Skin of body (tissue), 2 donors: ENCODE measurements around the gene SCD5. TPM values are rescaled to one million over a fixed set of nuclear protein-coding genes. Genes with fewer than 3 reads are reported as not detected.

Experiments used
- DNase-seq: peaks from one replicate; lab custom pipeline; 2025; lab: John Stamatoyannopoulos, UW
- total RNA-seq: library from RNA; depleted of rRNA; stranded (reverse); fragments of >200 nt; gene quantifications from one replicate; pipeline ENCODE4 v1.2.3, GENCODE V29; 2014

The SCD5 gene
- total RNA-seq, 1 donor from 2014 or later = 15.5 TPM

GRCh38 chr4:82733636-82734035 lies 65.0 kb downstream of the SCD5 start:
- DNase-seq = no peak

DNA sequence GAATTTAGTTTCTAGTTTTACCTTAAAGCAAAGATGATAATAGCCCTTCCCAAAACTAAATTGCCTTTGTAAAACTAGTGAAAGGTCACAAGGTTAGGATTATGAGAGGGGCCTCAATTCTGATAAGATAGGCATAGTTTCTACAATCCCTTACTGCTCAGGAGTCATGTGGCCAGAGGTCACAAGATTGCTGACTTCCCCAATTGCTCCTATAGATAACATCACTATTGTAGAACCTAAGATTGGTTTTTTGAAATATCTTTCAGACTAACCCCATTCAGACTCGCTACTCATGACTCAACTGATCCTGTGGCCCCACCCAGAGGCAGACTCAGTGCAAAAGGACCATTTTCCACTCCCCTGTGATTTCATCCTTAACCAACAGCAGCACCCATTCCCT lies 70.3 kb downstream of the SCD5 start:
- DNase-seq = no peak

- no peak for DNase-seq
Observed at GRCh38 chr4:82726596-82726995, 72.0 kb downstream of the SCD5 start.

GRCh38 chr4:82721819-82722423 lies 76.7 kb downstream of the SCD5 start:
- no peak for DNase-seq

DNA sequence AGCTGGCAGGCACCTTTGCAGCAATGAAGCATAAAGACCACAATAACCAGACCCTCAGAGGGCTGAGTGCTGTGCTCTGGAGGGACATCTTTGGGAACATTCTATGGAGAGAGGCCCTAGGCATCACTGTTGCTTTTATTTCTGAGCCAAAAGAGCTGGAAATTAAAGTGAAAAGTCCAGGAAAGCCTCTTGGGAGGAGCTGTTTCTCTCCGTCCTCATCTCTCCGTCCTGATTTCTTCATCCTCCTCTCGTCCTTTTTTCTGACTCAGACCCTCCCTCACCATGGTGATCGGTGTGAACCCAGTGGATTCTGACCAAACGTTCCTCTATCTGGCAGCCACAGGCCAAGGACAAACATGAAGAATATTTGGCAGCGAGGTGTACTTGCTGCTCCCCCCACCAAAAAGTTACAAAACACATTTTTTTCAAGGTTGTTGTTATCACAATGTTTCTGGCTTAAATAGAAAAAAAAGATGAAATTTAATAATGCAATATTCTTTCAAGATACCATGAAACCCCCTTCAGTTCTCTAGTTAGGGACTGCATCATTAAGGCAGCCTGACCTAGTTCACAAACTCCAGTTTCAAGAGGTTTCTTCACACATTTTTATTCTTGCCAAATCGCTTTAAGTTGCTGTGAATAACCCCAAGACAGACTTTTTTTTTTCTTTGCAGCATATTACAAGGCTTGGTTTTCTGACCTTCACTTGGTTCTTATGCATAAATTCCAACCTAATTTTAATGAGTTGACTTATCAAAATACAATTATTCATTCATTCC lies 80.2 kb downstream of the SCD5 start:
- no peak for DNase-seq

- DNase-seq = no peak
Observed at GRCh38 chr4:82715731-82716617, 82.6 kb downstream of the SCD5 start.

DNA sequence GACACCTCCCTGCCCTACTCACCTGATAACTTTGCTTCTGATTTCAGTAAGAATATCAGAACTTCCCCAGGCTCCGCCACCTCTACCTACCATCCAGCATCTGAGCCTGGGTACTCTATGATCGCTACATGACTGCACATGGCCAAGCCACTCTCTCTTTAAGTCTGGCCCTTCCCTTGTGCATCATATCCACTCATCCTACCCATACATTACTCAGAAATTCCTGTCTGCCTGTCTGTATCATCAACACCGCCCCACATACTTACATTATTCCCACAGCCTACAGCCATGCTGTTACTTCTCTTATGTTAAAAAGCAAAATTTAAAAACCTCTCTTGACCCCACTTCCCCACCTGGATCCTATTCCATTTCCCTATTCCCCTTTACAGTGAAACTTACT lies 84.7 kb downstream of the SCD5 start:
- no peak for DNase-seq

GRCh38 chr4:82712561-82712960 lies 86.0 kb downstream of the SCD5 start:
- DNase-seq = no peak

DNA sequence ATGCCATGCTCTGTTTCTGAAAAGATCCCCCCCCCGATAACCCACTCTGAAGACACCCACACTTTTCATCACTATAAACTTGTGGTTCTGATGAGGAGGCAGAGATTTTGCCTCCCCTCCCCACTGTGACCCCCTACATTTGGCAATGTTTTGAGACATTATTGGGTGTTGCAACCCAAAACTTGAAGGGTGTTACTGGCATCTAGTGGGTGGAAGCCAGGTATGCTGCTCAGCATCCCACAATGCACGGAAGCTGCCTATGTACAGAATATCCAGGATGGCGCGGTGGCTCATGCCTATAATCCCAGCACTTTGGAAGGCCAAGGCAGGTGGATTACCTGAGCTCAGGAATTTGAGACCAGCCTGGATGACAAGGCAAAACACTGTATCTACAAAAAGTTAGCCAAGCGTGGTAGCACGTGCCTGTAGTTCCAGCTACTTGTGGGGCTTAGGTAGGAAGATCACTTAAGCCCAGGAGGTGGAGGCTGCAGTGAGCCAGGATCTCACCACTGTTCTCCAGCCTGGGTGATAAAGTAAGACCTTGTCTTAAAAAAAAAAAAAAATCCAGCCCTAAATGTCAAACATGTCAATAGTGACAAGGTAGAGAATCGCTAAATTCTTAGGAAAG lies 87.3 kb downstream of the SCD5 start:
- DNase-seq = no peak

GRCh38 chr4:82710197-82710929 lies 88.2 kb downstream of the SCD5 start:
- no peak for DNase-seq

DNA sequence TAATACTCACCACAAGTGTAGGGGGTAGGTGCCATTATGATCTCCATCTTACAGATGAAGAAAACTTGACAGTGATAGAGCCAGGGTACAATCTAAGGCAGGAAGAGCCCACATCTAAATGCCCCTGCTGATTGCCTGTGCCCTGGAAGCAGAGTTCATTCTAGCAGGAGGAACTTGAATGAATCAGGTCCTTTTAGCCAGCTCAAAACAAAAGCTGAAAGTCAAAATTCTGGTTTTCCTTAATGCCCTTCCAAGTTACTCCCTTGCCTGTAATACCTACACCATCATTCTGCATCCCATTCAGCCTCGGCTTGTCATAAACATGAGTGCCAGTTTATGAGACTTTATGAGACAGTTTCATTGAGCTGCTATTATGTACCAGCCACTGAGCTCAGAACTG lies 89.6 kb downstream of the SCD5 start:
- no peak for DNase-seq

GRCh38 chr4:82706349-82707000 lies 92.1 kb downstream of the SCD5 start:
- DNase-seq = no peak

DNA sequence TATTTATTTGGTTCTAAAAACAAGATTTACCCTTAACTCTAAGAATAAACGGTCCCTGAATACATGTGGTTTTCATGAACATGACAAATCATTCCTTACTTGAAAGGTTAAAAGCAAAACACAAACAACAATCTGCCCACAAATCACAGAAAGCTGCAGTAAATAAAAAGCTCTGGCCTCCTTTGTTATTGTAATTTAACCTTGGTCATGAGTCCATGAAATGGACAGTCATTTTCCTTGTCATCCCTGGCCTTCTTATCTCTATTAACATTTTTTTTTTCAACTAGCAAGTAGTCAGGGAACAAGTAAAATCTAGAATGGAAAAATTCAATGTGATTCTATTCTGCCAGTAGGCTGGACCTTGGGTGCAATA lies 92.7 kb downstream of the SCD5 start:
- DNase-seq = no peak

GRCh38 chr4:82705169-82705927 lies 93.2 kb downstream of the SCD5 start:
- no peak for DNase-seq

DNA sequence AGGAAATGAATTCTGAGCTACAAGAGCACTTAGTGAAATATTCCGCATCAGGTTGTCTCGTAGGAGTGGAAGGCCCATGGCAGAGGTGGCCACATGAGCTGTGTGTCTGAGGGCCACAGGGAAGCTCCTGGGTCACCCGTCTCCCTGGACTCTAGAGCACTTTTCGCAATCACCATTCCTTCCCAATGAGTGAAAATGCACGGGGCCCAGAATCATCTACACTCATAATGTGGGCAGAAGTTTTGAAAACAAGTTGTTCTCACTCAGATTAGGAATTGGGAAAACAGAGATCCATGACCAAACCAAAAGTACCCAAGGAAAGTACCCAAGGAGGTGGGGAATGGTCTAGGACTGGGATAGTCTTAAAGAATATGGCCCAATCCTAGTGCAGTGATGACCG lies 94.4 kb downstream of the SCD5 start:
- no peak for DNase-seq

GRCh38 chr4:82698412-82698811 lies 100.2 kb downstream of the SCD5 start:
- no peak for DNase-seq

GRCh38 chr4:82697561-82697960 lies 101.0 kb downstream of the SCD5 start:
- DNase-seq = no peak

- no peak for DNase-seq
Observed at GRCh38 chr4:82696117-82696860, 102.3 kb downstream of the SCD5 start.

DNA sequence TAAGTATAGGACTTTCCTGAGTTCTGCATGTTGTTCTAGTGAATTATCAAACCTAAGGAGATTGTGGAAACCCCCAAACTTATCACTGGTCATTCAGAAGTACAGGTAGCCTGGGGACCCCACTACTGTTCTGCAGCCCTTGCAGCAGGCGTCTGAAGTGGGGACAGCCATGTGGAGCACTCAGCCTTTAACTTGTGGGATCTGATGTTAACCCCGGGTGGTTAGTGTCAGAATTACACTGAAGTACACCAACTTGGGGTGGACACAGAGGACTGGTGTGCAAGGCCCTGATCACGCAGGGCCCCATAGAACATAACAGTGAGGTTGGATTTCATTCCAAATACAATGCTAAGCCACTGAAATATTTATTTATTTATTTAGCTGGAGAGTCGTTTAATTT lies 103.7 kb downstream of the SCD5 start:
- no peak for DNase-seq
